Retina (tissue), 1 donor: ENCODE measurements around the gene CEP112.

ENCODE experiments used
- DNase-seq: peaks from one replicate; pipeline ENCODE4 v3.0.0-alpha.2; 2016

The CEP112 gene

DNA sequence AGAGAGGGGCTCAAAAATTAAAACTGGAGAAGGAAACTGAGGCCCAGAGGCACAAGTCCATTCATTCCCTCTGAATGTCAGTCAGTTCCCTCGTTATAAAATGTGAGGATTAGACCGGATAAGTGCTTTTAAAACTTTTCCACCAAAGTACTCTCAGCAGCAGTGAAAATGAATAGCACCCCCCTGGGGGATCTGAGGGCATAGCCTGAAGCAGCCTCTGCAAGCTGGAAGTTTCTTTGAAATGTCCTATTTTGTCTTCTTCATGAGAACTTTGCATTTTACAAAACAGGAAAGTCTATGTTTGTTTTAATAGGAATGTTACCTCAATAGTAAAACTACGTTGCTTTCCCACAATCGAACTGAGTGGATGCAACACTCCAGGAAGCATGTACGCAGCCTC lies 273.0 kb downstream of the CEP112 start:
- DNase-seq, result no peak

DNA sequence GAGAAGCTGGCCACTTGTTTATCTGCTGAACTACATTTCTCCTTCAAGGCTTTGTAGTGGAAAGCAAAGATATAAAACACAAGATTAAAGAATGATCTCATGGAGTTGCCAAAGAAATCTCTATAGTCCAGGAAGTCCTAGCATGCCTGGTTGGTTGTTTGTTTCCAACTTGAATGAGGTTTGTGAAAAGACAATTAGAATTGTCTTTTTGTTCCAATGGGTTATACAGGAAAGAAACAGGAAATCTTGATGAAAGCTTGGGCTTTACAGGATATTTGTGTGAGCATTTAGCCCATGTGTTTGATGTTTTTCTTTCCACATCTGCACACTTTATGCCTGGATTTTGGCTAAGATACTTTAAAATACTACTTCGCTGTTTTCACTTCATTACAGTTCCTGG lies 273.4 kb downstream of the CEP112 start:
- DNase-seq, result no peak

DNA sequence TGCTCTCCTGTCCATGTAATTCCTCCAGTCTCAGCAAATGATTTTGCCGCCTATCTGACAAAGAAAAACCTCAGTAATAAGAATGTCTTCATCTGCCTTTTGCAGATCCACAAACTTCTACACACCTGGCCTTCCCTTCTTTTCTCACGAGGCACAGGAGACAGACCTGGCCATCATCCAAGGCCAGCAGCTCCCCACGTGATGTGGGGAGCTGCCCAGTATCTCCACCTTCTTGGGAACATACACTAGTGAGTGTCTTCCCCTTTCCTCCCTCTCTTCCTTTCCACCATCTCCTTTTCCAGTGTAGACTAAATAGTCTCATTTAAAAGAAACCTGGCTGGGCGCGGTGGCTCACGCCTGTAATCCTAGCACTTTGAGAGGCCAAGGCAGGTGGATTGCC lies 274.4 kb downstream of the CEP112 start:
- DNase-seq, result no peak

DNA sequence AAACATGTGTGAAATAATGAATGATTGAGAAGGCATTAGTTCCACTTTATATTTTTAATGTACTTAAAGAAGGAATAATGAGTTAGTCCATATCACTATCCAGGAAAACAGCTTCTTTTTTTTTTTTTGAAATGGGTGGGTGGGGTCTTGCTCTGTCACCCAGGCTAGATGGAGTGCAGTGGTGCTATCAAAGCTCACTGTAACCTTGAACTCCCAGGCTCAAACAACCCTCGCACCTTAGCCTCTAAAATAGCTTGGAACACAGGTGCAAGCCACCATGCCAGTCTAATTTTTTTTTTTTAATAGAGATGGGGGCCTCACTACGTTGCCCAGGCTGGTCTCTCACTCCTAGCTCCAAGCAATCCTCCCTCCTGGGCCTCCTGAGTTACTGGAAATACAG lies 275.5 kb downstream of the CEP112 start:
- DNase-seq, result no peak

DNA sequence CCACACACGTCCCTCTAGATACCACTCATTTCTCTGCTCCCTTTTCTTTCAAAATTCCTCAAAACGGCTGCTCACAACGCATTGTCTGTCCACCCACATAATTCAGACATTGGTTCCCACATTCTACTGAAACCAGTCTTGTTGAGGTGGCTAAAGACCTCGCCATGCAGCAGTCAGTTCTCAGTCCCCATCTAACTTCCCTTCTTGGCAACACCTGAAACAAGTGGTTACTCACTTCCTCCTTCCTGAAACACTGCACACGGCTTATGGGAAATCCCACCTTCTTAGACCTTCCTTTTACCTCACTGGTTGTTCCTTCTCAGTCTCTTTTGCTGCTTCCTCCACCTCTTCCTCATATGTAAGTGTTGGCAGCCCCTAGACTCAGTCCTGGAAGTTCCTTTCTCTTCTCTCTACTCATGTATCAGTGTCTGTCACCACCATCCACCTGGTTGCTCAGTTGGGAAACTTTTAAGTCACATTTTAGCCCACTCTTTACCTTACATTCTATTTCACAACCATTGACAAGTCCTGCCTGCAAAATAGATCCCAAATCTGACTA lies 277.1 kb downstream of the CEP112 start:
- no peak for DNase-seq

DNA sequence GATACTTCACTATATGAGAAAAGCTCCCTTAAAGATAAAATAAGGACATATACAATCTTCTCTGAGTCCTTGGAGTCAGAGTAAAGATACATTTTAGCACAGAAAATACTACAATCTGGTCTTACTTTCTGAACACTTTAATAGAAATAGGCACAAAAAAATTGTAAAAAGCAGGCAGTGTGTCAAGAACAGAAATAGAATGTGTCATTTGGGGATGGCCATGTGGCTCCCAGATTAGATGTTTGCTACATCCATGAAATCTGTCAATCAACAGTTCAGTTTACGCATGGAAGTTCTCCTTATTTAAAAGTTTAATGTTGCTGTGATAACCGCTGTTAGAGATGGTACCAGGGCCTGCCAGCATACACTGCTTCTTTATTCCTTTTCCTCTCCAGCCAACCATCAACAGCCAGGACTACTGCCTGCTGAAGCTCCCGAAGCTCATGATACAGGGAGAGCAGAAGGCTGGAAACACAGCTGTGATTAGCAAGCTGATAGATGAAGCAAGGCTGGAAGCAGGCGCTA lies 278.5 kb downstream of the CEP112 start:
- no peak for DNase-seq

DNA sequence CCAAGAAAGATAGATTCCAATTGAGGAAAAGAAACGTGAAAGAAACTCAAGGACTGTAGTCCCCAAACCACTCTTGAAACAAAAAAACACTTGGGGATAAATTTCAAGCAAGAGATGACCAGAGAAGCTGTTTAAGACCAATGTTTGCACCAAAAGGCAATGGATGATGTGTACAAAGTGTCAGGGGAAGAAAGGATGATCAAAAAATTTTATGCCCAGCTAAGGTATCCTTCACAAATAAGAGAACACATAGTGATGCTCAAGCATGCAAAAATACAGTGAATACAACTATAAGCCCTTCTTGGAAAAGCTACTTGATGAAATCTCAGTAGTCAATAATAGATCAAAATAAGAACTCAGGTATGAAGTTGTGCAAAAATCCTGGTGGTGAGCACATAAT lies 281.1 kb downstream of the CEP112 start:
- DNase-seq, result no peak

DNA sequence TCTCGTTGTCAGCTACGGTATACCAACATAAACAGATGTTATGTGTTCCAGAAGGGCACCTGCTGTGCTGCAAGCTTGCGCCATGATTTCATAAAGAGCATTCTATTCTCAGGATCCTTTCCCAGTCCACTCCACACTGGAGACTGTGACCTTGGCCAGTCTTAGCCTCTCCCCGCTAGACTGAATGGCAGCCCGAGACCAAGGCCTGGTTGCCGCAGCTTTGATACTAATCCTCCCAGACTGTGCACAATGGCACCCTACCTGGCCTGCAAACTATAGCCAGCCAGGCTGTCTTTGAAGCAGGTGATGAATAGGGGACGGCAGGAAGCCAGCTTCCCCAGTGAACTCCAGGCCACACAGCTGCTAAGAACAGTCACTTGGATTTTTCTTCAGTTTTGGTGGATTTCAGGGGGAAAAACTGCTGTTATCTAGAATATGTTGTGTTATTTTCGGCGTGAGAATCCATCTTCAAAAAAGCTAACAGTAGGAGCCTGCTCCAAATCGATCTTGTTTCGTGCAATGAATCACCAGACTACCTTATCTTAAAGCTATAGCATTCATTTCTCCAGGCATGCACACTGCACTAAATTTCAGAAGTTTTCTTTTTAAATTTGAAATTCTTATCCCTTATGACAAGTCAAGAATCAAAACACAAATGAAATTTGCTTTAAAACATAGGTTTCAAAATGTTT lies 289.0 kb downstream of the CEP112 start:
- peak; percentile 52 for DNase-seq

DNA sequence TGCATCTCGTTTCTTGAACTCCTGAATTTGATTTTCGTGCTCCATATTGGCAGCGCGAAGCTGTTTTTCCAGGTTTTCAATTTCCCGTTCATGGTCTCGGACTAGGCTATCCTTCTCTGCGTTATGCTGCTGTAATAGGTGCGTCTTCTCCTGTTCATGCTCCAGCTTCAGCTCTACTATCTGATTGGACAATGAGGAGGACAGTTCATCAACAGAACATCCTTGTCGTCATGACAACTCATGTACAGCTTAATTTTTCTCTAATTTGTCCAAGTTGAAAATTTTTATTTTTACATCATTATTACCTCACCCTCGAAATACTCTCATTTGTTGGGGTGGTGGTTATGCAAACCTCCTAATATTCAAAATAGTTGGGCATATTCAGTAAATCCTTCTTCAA lies 289.8 kb downstream of the CEP112 start:
- no peak for DNase-seq

DNA sequence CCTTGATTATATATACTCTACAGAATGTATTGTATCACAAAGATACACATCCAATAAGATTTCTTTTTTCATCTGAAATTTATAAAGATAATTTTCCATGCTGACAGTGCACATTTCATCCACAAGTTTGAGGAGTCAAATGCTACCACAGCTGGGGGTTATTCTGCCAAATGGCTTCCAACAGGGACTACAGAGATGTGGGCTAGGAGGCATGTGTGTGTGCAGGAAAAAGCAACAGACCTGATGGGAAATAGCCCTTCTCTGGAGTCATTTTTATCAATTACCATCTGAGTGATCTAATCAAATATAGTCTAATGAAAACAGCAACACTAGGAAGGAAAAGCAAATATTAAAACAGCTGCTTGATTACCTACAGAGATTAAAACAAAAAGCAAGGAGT lies 290.5 kb downstream of the CEP112 start:
- DNase-seq, result no peak

DNA sequence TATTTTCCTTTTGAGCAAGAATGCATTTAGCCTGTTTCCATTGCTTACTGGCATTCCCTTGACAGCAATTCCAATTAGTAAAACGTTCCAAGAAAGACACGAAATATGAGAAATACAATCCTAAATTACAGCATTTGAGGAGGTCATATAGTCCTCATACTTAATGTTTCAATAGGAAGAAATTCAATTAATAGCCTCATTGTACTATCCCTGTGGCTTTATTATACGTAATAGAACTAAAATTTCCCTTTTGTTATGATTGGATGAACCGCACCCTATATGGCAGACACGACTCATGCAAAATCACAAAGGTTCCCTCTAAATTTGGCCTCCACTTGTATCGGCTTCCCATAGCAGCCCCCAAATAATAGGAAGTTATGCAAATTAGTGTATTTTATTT lies 291.7 kb downstream of the CEP112 start:
- DNase-seq, result no peak

DNA sequence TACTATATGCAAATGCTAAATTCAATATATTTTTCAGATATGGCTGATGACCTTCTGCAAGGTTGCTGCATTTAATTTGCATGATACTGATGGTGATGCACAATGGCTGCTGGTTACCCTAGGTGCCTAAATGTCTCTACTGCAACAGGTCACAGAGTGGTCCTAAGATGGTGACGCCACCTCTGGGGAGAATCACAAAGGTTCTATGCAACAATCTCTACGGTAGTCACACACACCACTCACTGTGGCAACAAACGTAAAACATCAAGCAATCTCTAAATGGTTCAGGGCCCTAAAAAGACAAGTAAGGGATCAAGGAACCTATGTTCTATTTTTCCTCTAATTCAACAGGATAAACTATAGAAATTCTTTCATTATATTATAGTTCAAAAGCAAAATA lies 293.3 kb downstream of the CEP112 start:
- no peak for DNase-seq

DNA sequence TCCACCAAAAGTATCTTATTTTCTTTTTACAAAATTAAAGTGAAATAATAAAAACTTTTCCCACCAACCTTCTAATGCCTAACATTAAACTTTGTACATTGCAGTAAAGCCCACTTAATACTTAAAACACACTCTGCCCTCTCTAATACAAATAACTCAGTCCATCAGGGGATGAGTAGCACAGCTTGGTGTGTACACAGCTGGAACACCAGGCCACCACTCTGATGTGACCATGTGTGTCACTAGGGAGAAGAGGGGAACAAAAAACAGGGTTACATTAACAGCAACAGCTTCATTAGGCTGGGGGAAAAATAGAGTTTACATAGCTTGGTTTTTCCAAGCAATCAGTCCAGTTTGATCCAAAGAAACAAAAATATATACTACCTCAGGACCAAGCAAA lies 295.0 kb downstream of the CEP112 start:
- DNase-seq, result no peak

DNA sequence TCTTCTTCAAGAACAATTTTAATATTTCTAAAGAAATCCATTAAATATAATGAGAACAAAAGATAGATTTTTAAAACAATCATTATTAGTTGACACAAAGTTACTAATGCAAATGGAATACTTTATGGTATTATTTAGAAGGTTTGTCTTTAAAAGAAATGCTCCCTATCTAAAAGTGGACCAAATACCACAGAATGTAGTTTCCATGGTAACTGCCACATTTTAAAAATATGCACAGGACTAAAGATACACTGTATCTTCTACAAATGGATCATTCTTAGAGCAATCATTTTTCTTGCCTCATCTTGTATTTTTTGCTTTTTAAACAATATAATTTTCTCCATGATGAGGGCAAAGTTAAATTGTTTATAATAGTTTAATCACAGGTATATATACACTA lies 296.0 kb downstream of the CEP112 start:
- no peak for DNase-seq

DNA sequence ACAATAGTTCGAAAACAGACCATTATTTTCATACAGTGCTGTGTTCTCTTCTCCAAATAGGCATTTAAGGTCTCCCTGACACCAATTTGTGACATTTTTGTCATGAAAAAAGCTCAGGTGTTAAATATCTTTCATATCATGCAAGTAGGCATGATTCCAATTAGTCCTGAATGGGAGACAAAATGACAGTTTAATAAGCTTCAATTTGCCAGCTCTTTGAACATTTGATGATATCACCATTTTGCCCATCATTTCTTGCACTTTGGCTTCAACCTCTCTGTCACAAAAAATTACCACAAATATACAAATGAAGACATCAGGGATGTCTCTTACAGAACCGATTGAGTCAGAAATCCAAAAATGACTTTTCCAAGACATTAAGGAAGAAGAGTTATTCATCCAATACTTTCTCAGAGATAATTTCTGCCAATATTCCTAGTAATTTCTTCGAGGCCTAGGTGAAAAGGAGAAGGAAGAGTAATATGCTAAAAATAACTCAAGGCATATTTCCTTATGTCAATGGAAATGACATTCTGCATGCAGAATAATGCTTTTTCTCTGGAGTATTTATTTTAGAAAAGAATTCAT lies 298.1 kb downstream of the CEP112 start:
- DNase-seq, result no peak

DNA sequence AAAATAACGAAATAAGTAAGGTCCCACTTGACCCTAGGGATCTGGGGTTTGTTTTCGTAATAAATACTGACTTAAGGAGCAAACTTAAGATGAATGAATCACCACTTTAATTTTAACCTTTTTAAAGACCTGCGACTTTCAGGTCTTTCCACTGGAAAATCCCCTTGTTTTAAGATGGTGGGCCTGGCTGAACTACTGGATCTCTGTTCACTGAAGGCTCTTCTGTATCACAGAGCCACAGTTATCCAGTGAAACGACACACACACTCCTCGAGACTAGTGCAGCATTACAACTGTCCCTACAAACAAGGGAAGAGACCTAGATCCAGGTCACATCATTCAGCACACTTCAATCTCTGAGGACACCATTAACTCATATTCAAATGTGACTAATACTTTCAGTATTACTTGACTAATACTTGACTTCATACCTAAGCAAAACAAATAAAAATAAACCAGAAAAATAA lies 299.0 kb downstream of the CEP112 start:
- DNase-seq, result no peak

DNA sequence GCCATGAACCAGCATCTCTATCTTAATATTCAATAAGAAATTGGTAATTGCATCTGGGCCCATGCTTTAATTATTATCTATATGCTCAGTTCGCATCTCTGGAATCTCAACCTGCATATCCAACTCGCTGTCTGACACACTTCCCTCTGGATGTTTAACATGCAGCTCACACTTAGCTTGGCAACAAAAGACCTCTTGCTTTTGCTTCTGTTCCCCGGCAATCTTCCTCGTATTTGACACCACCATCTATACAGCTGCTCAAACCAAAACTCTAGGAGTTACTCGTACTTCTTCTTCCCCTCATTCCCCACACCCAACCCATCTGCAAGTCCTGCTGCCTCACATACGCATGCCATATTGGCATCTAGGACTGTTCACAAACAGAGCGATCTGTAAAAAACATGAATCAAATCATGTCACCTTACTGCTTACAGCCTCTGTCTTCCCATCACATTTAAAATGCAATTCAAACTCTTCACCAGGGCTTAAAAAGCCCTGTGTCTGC lies 300.6 kb downstream of the CEP112 start:
- DNase-seq, result no peak

DNA sequence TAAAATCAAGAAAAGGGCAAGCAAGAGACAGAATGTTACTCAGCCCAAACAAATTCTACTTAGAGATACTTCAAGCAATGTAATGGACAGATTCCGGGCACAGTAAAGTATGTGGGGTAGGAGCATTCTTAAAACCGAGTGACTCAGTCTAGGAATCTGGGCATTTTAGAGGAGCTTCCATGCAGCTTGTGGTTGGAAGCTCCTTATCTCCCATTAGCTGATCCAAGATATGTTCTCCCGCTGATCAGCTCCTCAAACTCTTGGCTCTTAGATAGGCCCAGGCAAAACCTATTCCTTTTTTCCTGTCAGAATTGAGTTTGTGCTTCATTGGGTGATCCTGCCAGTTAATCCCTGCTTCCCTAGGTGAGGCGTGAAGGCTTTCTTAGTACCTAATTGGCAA lies 303.3 kb downstream of the CEP112 start:
- no peak for DNase-seq

DNA sequence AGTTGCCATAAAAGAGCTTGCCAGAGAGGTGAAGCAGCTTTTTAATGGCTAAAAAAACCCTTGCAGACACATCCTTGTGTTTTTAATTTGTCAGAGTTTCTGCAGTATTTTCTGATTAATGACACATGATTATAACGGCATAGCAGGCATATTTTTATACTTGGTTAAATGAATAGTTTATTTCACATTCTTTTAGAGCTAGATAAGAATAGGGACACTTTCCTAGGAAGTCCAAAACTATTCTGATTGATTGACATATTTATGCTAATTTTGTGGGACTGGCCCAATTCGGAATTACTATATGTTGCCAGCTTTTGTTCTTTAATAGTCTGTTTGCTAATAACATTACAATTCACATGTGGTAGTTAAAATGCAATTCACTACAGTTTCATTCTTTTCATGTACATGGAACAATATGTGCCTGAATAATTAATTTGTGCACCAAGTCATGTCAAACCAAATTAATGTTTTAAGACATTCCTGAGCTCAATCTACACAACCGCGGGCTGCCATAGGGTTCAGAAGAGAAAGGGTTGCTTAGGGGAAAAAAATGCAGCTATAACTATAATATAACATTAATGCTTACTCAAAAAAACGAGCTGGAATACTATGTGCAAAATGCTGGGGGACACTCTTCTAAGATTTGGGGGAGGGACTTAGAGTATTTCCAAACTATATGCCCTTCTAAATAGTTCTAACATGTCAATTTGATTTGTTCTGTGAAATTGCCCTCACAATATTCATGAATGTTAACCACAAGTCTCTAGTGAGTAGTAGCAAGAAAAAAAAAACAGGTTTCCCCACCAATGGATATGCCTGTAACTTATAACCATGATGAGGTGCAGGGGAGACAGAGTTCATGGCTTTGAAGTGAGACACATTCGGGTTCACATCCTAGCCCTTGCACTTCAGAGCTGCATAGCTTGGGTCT lies 305.4 kb downstream of the CEP112 start:
- DNase-seq, result peak; percentile 33

DNA sequence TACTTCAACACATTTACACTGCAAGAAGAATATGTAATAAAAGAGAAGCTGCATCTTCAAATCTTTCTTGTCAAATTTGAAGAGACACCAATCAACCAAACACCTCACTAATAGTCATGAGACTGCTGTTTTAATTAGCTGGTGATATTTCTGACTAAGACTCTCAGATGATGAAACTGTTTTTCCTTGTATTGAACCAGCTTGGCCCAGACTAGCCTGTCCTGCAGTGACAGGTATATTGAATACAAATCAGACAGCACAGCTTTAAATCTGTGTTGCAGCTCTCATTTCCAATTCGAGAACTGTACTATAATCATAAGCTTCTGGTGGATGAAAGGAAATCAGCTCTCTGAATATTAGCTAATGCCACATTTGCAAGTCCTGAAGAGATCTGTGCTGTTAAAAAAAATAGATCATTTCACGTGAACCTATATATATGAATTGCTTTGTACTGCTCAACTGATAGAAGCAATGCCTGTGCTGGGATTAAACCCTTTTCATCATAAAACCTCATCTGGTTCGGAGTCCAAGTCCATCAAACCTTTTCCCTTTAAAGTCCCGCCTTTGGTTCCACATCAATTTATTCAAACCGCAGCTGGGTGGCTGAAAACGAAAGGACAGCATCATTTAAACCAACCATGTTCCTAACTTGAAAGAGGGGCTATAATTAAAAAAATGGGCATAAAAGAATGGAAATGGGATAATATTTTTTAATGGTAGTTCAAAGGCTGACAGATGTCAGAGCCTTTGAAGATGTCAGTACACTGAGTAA lies 306.2 kb downstream of the CEP112 start:
- DNase-seq, result peak; percentile 36

DNA sequence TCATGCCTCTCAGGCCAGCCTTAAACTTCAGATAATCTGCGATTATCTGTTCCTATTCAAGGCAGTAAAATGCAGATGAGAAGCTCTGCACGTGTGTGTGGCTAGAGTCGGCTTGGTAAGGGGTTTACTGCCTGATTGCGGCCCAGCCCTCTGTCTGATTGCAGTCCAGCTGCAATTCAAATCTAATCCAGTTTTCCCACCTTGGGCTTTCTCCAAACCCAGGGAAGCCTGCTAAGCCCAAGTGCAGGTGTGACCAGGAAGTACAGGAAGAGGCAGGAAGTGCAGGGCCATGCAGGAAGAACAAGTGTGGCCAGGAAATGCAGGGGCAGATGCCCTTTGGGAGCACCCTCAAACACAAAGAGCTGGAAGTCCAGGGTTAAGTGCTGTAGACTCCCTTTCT lies 314.9 kb downstream of the CEP112 start:
- DNase-seq, result no peak

DNA sequence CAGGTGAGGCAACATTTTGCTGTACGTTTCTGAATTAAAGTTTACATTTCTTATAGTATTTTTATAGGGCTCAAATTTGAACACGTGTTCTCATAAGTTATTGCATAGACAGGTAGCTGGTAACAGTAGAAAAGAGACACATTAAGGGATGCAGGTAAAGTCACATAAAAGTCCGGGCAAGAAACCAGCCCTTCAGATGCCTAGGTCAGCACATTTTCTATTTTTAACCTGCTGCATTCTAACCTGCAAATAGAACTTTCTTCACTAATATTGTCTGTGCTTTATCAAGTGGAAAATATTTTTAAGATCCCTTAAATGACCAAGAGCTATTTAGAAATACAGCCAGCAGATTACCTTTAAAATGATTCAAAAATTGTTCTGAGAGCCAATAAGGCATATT lies 323.1 kb downstream of the CEP112 start:
- DNase-seq, result no peak
